HG03469 (cell line): ENCODE results near the gene TEX2.

Source experiments
- ATAC-seq: cut with Tn5 transposase; IDR thresholded peaks from one replicate; pipeline ENCODE4 v1.9.1; 2021; ENCODE audit warnings: mild to moderate bottlenecking, moderate library complexity, moderate number of reproducible peaks; ENCODE audit not compliant: unreplicated experiment

Gene TEX2

DNA sequence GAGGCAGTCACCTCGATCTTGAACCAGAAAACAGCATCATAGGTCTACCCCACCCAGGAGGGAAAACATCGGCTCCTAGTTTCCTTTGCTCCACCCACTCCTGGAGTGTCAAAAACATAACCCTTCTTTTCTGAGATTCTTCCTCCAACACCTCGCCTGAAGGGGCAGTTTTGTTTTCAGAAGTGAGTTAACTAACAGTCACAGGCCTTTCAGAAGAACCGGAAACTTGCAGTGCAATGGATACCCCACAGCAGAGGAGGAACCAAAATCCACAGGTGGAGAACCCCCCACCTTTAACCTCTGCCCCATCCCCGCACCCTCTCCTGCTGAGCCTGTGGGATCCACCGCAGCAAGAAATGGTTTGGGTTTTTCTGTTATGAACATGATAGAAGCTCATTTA is 7.8 kb upstream of the TEX2 start:
- no peak for ATAC-seq

DNA sequence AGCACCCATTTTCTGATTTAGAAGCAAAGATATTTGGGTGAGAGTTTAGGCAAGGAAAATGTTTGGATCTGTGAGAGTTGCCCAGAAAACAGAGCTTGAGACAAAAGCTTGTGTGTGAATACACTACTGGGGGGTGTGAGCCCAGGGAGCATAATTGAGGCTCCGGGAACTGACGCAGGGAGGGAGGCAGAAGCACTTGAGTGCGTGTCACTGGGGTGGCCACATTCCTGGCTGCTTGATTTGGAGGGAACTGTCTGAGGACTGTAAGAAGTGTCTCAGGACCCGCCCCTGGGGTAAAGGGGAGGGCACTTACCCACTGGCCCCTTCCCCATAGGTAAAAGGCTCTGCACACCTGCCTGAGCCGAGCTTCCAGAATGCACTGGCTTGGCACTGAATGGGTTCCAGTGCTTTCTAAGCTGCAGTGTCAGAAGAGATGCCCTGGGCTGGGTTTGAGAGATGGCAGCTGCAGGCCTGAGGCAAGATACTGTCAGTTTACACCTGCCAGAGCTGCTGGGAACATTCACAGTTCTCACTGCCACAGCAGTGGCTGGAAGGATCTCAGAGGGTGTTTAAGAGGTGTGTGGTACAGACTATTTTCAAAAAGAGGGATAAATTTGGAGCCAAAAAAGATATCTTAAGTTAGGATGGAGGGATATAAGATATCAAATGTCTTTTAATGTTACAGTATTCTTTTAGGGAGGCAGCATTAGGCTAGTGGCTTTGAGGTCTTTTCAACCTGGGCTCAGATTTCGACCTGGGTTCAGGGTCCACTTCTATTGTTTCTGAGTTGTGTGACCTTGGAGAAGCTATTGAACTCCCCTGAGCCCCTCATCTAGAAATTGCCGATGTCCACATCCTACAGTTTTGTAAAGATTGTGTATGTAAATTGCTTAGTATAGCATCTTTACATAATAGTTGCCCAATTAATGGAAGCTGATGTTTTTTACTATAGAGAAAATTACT is 6.9 kb upstream of the TEX2 start:
- ATAC-seq: no peak

DNA sequence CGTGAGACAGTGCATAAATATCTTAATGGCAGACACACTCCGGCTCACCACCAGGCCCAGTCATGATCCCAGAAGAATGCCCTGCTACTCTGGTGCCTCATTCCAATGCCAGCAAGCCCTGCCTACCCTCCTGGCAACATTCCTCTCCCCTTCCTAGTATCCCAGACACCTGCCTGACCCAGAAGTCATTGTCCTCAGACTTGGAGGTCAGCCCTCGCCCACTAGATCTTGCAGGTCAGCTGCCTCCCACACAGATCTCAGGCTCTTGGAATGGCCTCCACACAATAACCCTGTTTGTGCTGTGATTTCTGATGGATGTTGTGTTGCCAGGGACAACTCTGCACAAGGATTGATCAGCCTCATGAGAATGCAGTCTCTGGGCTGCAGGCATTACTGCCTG is 1.8 kb upstream of the TEX2 start:
- ATAC-seq: no peak

DNA sequence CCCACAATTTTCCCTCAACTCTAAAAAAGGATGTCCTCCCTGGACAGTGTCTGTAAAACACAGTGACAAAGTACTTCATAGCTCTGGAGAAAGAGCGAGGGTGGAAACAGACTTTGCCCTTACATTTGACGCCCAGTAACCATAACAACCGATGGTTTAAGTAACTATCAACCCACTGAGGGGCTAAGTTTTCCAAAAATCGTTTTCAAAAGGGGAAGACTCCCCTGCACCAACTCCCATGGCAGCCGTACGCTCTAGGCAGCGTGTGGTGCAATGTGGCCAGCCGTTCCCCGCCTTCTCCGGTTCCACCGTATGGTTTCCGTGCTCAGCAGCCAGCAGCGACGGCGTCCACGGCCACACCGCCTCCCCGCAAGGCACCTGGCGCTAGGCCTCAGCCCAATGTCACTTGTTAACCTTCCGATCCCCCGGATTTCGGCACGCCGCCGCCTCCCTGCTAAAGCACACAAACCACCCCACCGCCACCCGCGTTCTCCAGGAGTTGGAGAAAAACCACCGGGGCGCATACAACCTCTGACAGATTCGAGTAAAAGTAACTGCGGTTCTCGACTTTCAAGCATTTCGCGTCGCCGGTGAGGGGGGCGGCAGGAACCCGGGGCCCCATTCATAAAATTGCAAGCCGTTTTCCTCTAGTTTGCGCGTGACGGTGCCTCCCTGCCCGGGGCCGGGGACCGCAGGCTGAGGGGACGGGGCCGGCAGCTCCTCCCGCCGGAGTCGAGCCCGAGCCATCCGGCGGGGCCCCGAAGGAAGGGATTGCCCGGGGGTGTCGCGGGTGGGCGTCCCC is 661 bp downstream of the TEX2 start:
- ATAC-seq: peak; percentile 12

DNA sequence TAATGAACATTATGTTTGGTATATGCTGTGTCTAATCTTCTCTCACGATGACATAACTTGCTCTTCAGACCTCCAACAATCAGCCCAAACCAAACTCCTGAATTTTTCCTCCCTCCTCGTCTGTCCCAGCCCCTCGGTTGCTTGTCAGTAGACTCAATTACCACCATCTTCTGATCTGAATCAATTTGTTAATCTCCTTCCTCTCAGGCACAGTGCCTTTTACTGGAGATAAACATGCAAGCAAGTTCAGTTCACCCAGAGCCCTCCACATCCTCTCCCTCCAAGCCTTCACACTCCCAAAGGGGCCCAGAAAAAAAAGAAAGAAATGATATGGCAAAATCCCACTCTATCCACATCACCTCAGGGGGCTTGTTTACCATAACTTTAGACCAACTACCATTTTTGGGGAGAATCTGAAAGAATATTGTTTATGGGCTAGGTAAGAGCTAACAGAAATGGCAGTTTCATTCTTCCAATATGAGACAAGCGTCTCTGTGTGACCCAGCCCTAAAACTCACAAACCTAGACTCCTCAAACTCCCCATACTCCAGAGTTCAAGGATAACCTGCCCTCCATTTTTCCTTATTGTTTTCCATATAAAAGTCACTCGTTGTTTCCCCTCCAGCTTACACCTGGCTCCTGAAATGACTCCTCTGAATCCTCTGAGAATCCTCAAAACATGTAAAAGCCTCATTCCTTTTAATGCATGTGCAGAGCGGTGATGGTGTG is 1.5 kb downstream of the TEX2 start:
- no peak for ATAC-seq

DNA sequence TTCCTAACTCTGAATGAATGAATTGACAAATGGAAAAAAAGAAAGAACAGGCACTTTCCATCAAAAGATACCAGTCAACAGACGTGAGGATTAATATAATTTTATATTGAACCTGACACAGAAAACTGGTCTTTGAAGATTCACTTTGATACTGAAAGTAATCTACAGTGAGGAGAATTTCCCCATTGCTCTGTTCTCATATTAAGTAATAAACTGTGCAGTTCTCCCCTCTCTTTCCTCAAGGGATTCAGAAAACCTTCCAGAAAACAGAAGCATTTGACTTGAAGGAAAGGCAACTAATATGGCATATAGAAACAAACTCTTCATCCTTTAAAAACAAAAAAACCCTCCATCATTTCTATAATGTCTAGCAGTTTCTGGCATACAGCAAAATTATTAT is 2.2 kb downstream of the TEX2 start:
- ATAC-seq: no peak

DNA sequence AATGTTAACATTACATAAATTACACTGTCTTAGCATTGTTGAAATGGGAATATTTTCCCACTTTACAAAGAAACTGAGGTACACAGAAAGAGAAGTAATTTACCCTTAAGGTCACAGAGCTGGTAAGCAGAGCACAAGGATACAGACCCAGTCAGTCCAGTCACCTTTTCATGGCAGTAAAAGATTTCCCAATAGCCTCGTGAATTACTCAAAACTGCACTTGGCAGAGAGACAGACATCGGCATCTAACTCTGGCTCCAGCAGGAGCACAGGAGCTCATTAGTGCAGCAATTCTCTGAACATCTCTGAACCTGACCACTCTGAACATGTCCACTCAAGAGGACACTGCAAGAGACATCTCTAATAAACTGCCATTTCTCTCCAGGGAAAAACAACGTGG is 3.1 kb downstream of the TEX2 start:
- ATAC-seq: no peak

DNA sequence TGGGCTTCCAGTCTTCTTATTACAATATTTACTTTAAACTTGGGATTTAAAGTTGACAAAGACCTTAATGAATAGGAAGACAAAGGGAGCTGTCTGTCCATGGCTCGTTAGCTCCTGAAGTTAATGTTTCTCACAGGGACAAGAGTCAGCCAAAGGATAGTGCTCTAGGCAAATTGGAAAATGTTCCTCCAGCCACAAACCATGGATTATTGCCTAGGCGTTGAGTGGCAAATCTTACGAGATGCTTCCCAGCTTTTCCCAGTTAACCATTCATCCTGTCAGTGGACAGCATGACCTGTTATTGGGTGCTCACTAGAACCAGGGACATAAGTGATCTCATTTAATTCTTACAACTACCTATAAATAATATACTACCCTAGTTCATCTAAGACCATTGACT is 3.6 kb downstream of the TEX2 start:
- ATAC-seq: no peak

DNA sequence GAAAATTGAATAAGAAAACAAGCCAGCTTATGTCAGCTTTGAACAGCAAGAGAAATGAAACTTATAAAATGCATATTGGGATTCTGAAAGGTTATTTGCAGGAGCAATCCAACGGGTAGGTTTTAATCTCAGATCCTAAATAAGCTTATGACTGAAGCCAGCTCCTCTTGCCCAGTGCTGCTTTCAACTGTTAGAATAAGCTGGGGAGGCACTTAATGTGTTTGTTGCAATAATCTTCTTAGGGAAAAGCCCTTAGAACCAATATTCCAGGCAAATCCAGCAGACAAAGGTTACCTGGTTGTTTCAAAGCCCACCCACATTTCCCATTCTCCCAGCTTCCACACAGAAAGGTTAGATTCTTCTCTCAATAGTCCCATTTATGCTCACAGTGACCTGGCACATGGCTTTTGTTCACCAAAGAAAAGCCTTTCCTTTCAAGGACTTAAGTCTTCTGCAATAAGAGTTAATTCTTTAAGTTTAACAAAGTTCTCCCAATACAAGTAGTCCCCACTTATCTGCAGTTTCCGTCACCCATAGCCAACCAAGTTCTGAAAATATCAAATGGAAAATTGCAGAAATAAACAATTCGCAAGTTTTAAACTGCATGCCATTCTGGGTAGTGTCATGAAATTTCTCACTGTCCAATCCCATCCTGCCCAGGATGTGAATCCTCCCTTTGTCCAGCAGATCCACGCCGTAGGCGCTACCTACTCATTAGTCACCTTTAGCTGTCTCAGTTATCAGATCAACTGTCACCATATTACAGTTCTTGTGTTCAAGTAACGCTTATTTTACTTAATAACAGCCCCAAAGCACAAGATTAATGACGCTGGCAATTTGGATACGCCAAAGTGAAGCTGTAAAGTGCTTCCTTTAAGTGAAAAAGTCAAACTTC is 5.9 kb downstream of the TEX2 start:
- ATAC-seq: no peak

DNA sequence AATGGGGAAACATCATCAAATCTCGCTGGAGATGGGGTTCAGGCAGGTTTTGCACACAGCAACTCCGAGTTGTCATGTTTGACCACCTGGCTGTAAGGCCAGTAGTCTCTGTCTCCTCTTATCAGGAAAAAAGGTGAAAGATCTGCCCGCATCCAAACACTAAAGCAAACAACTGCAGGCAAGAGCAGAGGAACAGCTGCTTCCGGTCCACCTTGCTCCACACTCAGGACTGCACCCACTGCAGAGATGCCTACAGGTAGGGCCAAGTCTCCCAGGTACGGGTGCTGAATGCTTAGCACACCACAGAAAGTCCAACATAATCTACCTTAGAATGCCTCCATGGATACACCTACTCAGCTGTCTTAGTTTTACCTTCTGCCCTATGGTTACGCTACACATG is 7.3 kb downstream of the TEX2 start:
- no peak for ATAC-seq

DNA sequence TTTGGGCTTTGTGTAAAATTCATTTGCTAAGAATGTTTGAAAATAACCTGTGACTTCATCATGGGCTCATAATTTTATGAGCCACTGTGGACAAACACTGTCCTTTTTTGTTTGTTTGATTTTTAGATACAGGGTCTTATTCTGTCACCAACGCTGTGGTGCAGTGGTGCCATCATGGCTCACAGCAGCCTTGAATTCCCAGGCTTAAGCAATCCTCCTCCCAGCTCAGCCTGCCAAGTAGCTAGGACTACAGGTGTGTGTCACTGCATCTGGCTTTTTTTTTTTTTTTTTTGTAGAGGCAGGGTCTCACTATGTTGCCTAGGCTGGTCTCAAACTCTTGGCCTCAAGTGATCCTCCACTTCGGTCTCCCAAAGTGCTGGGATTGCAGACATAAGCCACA is 8.3 kb downstream of the TEX2 start:
- no peak for ATAC-seq

DNA sequence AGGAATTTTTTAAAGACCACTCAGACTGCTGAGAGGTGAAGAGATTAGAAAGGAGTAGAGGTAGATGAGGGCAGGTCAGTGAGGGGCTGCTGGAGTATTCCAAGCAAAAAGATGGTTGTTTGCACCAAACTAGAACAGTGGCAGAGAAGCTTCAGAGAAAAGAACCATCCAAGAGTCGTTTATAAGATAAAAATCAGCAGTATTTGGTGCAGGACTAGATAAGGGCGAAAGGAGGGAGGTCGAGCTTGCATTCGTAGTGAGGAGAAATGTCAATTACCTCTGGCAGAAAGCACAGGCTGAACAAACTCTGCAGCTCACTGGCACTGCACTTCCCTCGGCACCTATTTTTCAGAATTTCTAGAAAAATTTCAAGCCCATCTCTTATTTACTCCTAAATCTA is 9.6 kb downstream of the TEX2 start:
- no peak for ATAC-seq

DNA sequence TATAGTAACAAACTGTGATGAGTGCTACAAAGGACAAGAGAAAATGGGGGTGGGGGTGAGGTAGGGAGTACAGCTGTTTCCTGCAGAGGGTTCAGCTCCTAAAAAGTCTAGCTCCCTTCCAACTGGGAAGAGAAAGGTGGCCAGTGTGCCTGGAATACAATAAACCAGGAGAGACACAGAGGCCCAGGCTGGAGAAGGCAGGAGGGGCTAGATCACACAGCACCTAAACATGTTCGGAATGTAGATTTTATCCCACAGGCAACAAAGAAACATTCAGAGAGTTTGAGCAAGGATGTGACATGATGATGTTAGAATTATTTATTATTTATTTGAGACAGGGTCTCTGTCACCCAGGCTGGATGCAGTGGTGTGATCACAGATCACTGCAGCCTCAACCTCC is 10.2 kb downstream of the TEX2 start:
- ATAC-seq: no peak

DNA sequence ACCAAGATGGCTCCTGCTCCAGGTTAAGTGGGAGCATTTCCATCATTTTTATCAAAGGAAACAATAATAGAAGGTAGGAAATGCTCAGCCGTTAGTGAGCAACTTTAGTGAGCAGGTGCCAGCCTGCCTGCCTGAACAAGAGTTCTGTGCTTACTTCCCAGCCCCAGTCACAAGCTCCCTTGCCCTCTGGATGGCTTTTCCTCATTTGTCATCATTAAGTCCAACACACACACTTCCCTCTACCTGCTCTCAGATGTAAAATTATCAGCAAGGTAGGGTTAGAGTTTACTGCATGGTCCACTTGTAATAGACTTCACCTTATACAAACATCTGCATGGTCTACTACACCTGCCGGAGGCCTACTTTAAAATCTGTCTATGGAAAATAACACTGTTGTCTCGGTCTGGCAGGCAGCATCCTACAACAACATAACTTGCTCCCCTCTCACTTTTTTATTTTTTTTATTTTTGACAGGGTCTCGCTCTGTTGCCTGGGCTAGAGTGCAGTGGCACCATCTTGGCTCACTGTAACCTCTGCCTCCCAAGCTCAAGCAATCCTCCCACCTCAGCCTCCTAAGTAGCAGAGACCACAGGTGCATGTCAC is 12.7 kb downstream of the TEX2 start:
- ATAC-seq: no peak

DNA sequence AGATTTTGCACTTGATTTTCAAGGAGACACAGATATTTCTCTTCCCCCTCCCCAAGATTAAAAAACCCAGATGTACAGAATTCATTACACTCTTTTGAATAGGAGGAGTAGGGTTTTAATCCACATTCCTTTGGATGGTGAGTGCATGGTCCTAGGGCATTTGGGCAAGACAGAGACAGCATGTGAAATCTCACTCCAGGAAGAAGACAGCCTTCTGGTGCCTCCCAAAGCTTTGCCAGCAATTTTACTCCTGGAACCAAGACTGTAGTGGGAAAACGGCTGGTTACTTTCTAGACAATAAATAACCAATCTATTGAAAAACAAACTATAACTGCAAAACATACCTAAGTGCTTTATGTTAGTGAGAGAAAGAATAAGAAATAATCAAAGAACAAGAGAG is 15.2 kb downstream of the TEX2 start:
- ATAC-seq: no peak

DNA sequence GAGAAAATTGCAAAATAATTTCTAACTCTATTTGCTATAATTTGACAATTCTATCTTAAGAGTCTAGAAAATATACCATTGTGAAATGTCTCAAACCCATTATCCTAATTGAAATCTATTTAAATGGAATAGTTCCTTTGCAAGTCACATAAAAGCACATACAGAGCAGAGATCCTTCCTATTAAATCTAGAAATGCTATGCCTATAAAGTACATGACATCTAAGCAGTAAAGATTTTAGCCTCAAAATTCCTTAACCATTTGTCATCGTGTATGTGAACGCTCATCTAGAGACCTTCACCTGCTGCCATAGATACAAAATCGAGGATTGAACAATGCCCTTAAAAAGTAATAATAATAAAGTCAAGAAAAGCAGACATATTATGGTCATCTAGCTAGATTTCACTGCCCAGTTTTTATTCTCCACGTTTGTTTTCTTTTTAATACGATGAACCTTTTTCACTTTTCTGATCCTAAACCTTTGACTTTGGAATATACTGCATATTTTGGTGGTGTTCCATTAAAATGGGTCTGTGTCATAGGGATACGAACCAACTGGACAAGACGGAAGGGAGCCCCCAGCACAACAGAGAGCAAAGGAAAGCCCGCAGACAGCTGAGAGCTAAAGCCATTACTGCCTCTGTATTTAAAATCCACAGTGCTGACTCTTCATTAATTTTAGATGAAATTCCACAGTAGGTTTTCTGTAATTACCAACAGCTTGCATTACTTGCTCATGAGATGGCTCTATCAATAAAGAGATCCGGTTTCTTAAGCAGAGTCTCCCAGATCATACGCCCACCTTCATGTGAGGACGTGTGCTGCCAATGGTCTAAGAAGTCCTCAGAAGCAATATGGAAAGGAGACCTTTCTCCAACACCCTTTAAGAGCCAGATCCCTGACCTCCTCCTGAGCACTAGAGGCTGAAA is 17.6 kb downstream of the TEX2 start:
- ATAC-seq: no peak

DNA sequence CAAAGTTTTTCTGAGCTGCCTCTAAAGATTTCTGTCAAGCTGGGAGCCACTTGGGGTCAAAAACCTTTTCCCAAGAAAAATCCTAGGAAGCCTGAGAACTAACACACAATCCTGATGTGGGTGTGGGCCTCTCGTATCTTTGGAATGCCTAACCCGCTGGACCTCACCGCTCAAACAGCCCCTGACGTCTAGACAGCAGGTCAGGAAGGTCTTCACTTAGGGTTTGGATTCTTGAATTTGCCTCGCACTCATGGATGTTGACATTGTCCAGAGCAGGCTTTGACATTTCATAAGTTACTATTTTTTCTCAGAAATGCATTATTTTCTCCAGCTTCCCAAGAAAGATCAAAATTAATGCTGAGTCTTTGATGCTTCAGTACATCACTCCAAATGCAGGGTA is 18.9 kb downstream of the TEX2 start:
- ATAC-seq: no peak

DNA sequence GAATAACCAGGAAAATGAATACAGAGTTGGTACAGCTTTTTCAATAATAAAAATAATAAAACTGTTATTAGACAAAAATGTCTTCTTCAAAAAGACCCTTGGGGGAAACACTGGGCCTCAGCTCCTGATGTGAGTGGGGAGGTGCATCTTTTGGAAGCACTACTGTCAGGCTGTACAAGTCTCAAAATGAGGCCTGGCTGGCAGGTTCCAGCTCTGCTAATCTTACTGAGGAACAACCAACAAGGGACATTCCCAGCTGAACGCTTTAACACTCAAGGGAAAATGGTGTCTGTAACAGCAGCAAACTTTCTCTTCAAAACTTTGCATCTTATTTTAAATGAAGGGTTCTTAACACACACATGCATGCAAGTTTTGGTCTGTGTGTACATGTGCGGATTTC is 19.7 kb downstream of the TEX2 start:
- no peak for ATAC-seq

DNA sequence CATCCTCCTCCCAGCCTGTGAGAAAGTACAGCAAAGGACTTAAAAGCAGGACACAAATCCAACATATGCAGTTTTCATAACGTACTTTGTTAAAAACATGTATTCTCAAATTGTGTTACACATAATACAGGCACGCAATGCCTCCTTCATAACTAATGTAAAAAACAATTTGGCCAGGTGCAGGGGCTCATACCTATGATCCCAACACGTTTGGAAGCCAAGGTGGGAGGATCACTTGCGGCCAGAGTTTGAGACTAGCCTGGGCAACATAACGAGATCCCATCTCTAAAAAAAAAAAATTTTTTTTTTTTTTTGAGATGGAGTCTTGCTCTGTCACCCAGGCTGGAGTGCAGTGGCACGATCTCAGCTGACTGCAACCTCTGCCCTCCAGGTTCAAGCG is 20.4 kb downstream of the TEX2 start:
- no peak for ATAC-seq
